Immature natural killer cell (primary cell): ENCODE results near the gene GNA12. TPM values are rescaled to one million over a fixed set of nuclear protein-coding genes. Genes with fewer than 3 reads are reported as not detected.
"Not testable (repeated sequence)": the region's sequence is repeated elsewhere in the genome, so short reads cannot be mapped to it uniquely, and the experiment has no call there.

Experiments
- DNase-seq, 3 donors: peaks; one replicate each; pipeline ENCODE4 v3.0.0; 2022; ENCODE audit warnings: mixed read lengths in 1 of 3
- H3K27ac Mint-ChIP-seq, 6 donors: one replicate each; pipeline ENCODE4 v1.8.0; 2020; ENCODE audit warnings: mixed read lengths in 6 of 6, mild to moderate bottlenecking in 5 of 6, inconsistent platforms in 4 of 6, moderate library complexity in 3 of 6
- H3K27me3 Mint-ChIP-seq, 3 donors: one replicate each; pipeline ENCODE4 v1.8.0; 2020 to 2021; ENCODE audit warnings: low read depth in 3 of 3, mild to moderate bottlenecking in 3 of 3, mixed read lengths in 3 of 3, moderate library complexity in 3 of 3, inconsistent platforms in 1 of 3
- H3K36me3 Mint-ChIP-seq, 3 donors: one replicate each; pipeline ENCODE4 v1.8.0; 2020; ENCODE audit warnings: mixed read lengths in 3 of 3, inconsistent platforms in 2 of 3, mild to moderate bottlenecking in 2 of 3
- H3K4me1 Mint-ChIP-seq, 2 donors: one replicate each; pipeline ENCODE4 v1.8.0; 2020; ENCODE audit warnings: inconsistent platforms in 2 of 2, mild to moderate bottlenecking in 2 of 2, mixed read lengths in 2 of 2, moderate library complexity in 1 of 2
- H3K4me3 Mint-ChIP-seq, 5 donors: one replicate each; pipeline ENCODE4 v1.8.0; 2020; ENCODE audit warnings: mild to moderate bottlenecking in 5 of 5, mixed read lengths in 5 of 5, inconsistent platforms in 3 of 5, moderate library complexity in 3 of 5
- H3K9me3 Mint-ChIP-seq, 6 donors: one replicate each; pipeline ENCODE4 v1.8.0; 2020; ENCODE audit warnings: mild to moderate bottlenecking in 6 of 6, mixed read lengths in 6 of 6, inconsistent platforms in 4 of 6, moderate library complexity in 3 of 6
- polyA plus RNA-seq, 3 donors: library from polyadenylated mRNA; unstranded; fragments of 300-500 nt; fragmentation: Illumina TruSeq; gene quantifications; one replicate each; pipeline ENCODE4 v1.2.3, GENCODE V29; 2021

GNA12 gene
- polyA plus RNA-seq, 3 donors from 2014 or later = 4.7 to 6.1 (median 4.8) TPM

- no peak for DNase-seq
- peaks cover 8 to 40% (median 13%) of the 10 kb centered on the region in 3 donors for H3K36me3 Mint-ChIP-seq
- H3K27me3 Mint-ChIP-seq = peaks cover 0 to 4% (median 0%) of the 10 kb centered on the region in 3 donors
- H3K4me3 Mint-ChIP-seq = no peak overlapping the region
- peaks cover 4 to 5% of the 10 kb centered on the region in 2 donors for H3K4me1 Mint-ChIP-seq
- H3K27ac Mint-ChIP-seq = no peak overlapping the region
- no peaks in the 10 kb centered on the region for H3K9me3 Mint-ChIP-seq
Observed at GRCh38 chr7:2728316-2729030, 115.6 kb downstream of the GNA12 start.

DNA sequence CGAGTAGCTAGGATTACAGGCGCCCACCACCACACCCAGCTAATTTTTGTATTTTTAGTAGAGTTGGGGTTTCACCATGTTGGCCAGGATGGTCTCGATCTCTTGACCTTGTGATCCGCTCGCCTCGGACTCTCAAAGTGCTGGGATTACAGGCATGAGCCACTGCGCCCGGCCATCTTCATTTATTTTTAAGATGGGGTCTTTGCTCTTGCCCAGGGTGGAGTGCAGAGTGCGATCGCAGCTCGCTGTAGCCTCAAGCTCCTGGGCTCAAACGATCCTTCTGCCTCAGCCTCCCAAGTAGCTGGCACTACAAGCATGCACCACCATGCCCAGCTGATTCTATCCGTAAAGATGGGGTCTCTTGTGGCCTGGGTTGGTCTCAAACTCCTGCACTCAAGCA, 116.9 kb downstream of the GNA12 start:
- H3K4me3 Mint-ChIP-seq, H3K9me3 Mint-ChIP-seq, H3K27ac Mint-ChIP-seq, H3K4me1 Mint-ChIP-seq, H3K27me3 Mint-ChIP-seq, DNase-seq: not testable (repeated sequence)
- H3K36me3 Mint-ChIP-seq = peaks cover 0 to 39% (median 13%) of the 10 kb centered on the region in 3 donors

DNA sequence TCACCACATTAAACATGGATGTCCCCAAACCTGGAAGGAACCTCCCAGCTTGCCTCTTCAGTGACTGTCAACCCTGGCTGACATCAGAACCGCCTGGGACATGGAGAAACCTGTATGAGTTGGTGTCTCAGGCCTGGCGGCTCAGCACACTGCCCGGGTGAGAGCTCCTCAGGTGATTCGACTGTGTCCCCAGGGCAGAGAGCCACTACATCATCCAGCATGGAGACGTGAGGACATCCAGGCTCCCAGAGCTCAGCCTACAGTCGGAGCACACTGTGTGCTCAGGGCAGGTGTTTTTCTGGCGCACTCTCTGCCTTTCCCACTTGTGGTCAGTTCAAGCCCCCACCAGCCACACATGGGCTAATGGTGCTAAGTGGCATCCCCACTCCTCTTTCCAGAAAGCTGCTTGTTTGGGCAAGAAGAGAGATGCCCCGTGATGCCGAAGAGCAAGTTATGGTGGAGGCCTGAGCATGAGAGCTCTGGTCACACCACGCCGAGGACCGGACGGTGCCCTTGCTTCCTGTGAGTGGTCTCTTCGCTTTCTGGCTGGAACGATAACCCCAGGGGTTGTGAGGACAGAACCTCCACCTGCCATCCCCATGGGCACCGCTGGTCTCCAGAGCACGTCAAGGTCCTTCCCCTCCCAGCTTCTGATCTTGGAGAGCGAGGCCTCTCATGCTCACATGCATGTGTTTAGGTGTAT, 117.6 kb downstream of the GNA12 start:
- Mint-ChIP-seq H3K36me3 (peaks cover 0 to 32% (median 13%) of the 10 kb centered on the region in 3 donors), H3K27me3 (peaks cover 0 to 4% (median 0%) of the 10 kb centered on the region in 3 donors), H3K4me3 (no peak overlapping the region), H3K27ac (no peak overlapping the region), H3K4me1 (no peaks in the 10 kb centered on the region), H3K9me3 (no peaks in the 10 kb centered on the region)
- DNase-seq = no peak

DNA sequence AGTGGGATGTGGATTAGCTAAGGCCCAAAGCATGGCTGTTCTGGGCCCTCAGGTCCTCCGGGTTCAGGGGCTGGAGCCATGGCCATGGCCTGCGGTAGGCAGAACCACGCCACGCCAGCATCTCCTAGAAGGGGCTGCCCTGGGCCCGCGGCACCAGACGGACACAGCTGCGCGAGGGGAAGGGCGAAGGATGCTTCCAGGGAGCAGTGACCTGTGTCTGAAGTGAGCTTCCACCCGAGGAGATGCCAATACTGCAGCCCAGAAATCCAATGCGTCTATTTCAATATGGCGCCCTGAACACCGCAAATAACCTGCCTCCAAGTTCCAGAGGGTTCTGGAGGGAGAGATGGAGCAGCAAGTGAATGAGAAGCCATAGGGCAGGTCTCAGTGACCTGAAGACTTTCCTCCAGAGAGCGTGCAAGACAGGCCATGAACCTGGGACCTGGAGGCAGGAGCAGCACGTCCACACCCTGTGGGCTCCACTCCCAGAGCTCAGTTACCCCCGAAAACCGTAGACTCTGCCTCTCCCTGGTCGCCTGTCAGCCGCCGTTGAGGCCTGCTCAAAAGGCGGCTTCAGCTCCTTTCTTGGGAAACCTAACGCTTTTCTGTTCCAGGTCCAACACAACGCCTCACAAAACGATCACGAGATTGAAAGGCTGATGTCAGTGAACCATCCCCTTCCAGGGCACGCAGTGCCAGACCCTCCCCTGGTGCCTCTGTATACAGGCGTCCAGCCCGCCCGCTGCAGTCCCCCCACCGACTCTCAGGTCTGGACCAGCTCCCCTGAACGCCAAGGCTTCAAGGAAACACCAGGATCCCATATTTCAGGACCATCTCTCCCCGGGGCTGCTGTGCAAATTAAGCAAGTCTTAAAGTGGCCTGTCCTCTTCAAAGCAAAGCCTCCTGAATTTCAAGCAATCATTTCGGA, 118.7 kb downstream of the GNA12 start:
- Mint-ChIP-seq H3K4me1 (peaks cover 7% of the 10 kb centered on the region in 2 donors), H3K4me3 (no peak overlapping the region), H3K9me3 (no peaks in the 10 kb centered on the region), H3K27me3 (peaks cover 3 to 5% (median 4%) of the 10 kb centered on the region in 3 donors), H3K27ac (no peak overlapping the region), H3K36me3 (peaks cover 0 to 26% (median 13%) of the 10 kb centered on the region in 3 donors)
- DNase-seq = no peak

GRCh38 chr7:2724453-2725177, 119.5 kb downstream of the GNA12 start:
- peaks cover 7 to 10% of the 10 kb centered on the region in 2 donors for H3K4me1 Mint-ChIP-seq
- no peak overlapping the region for H3K27ac Mint-ChIP-seq
- no peak overlapping the region for H3K4me3 Mint-ChIP-seq
- peaks cover 0 to 20% (median 5%) of the 10 kb centered on the region in 3 donors for H3K36me3 Mint-ChIP-seq
- H3K27me3 Mint-ChIP-seq = peaks cover 3 to 5% (median 4%) of the 10 kb centered on the region in 3 donors
- no peaks in the 10 kb centered on the region for H3K9me3 Mint-ChIP-seq
- DNase-seq = no peak

GRCh38 chr7:2724036-2724435, 120.1 kb downstream of the GNA12 start:
- not testable (repeated sequence) for H3K27me3 Mint-ChIP-seq, H3K4me3 Mint-ChIP-seq, H3K27ac Mint-ChIP-seq, H3K9me3 Mint-ChIP-seq, DNase-seq
- H3K4me1 Mint-ChIP-seq = peaks cover 9 to 12% of the 10 kb centered on the region in 2 donors
- H3K36me3 Mint-ChIP-seq = peaks cover 0 to 17% (median 5%) of the 10 kb centered on the region in 3 donors

DNA sequence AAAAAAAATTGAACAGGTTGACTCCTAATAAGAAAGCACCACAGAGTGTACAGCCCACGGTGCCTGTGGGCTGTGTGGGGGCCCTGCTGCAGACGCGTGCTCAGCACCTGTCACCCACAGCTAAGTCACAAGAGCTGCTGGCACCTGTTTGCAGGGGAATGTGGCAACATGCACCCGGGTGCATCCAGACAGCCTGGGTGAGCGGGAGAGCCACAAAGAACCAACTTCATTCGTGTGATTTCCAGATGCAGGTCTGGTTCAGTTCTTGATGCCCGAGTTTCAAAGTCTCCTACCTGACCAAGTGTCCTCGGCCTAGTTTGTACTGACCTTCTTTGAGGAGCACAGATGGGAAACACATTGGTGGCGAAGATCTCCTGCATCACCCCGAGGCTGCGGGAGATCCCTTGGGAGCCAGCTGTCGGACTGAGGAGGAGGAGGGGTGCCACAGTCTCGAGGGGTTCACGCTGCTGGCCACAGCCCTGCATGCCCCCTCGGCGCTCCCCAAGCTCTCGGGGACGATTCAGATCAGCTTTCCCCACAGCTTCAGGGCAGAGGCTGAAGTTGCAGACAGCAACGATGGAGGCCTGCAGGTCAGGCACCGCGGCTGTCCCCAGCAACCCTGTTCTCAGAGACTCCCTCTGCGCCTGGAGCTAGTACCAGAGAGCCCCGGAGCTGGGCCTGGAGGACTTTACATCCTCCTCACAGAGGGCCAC, 120.8 kb downstream of the GNA12 start:
- peaks cover 0 to 13% (median 4%) of the 10 kb centered on the region in 3 donors for H3K36me3 Mint-ChIP-seq
- H3K9me3 Mint-ChIP-seq = no peaks in the 10 kb centered on the region
- H3K27me3 Mint-ChIP-seq = peaks cover 3 to 16% (median 4%) of the 10 kb centered on the region in 3 donors
- DNase-seq = no peak
- no peak overlapping the region for H3K27ac Mint-ChIP-seq
- H3K4me1 Mint-ChIP-seq = peaks cover 17% of the 10 kb centered on the region in 2 donors
- H3K4me3 Mint-ChIP-seq = no peak overlapping the region

GRCh38 chr7:2722591-2722990, 121.5 kb downstream of the GNA12 start:
- no peaks in the 10 kb centered on the region for H3K9me3 Mint-ChIP-seq
- H3K27me3 Mint-ChIP-seq = peaks cover 3 to 18% (median 8%) of the 10 kb centered on the region in 3 donors
- H3K4me3 Mint-ChIP-seq = no peak overlapping the region
- peaks cover 22 to 24% of the 10 kb centered on the region in 2 donors for H3K4me1 Mint-ChIP-seq
- H3K27ac Mint-ChIP-seq = no peak overlapping the region
- no peak for DNase-seq
- peaks cover 0 to 11% (median 0%) of the 10 kb centered on the region in 3 donors for H3K36me3 Mint-ChIP-seq

- Mint-ChIP-seq H3K27me3 (peaks cover 6 to 21% (median 9%) of the 10 kb centered on the region in 3 donors), H3K27ac (no peak overlapping the region), H3K4me3 (no peak overlapping the region), H3K9me3 (no peaks in the 10 kb centered on the region), H3K4me1 (peaks cover 24 to 31% of the 10 kb centered on the region in 2 donors), H3K36me3 (peaks cover 0 to 11% (median 0%) of the 10 kb centered on the region in 3 donors)
- DNase-seq = no peak
Observed at GRCh38 chr7:2721842-2722241, 122.3 kb downstream of the GNA12 start.

GRCh38 chr7:2720024-2720423, 124.1 kb downstream of the GNA12 start:
- Mint-ChIP-seq H3K9me3 (no peaks in the 10 kb centered on the region), H3K27me3 (peaks cover 13 to 29% (median 17%) of the 10 kb centered on the region in 3 donors), H3K36me3 (peaks cover 0 to 10% (median 0%) of the 10 kb centered on the region in 3 donors), H3K4me1 (peaks cover 33 to 49% of the 10 kb centered on the region in 2 donors), H3K4me3 (no peak overlapping the region), H3K27ac (peak overlapping the region in 1 of 6 donors; percentile 30)
- no peak for DNase-seq

DNA sequence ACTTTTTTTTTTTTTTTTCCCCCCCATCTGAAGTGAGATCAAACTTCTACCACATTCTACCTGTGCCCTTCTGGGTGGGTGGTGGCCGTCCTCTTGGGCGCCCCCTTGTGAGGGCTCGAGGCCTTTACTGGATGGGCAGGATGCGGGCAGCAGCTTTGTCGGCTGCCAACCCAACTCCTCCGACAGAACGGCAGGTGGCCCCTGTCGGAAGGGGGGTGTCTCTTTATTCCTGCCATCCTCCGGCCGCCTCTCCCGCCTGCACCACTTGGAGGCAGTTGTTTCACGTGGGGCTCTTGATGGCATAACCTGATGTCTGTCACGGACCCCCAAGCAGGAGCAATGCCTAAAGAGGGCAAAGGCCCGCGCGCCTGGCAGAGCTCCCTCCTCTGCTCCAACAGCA, 125.1 kb downstream of the GNA12 start:
- Mint-ChIP-seq H3K4me3 (no peak overlapping the region), H3K27me3 (peaks cover 13 to 31% (median 18%) of the 10 kb centered on the region in 3 donors), H3K9me3 (no peaks in the 10 kb centered on the region), H3K27ac (peak overlapping the region in 1 of 6 donors; percentile 40), H3K36me3 (peaks cover 0 to 10% (median 0%) of the 10 kb centered on the region in 3 donors), H3K4me1 (peaks cover 35 to 59% of the 10 kb centered on the region in 2 donors)
- DNase-seq = peak; percentile 42 to 49 (median 48)

DNA sequence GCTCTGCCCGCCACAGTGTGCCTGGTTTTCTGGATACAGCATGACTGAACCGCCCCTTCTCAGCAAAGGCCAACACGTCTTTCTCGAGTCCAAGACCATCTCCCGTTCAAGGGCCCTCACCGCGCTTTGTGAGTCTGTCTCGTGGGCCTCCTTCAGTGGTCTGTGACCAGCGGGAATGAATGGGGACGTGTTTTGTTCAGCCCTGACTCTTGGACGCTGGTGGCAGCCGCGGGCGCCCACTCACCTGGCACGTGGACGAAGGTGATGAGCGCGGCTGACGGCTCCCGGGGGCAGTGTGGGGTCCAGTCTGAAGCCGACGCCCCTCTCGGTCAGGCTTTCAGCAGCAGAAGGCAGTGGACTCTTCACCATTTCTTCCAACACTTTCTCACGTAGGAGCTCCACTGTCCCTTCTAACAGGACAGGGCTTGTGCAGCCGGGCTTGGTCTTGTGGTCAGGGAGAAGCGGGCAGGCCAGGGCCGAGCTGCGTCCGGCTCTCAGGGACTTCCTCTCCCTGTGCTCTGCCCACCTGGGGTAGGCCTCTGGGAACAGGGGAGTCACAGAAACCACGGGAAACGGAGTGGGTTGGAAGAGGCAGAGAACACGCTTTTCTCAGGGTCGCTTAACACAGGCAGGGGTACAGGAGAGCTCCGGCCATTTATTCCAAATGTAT, 125.7 kb downstream of the GNA12 start:
- peak overlapping the region in 1 of 6 donors; percentile 40 for H3K27ac Mint-ChIP-seq
- no peak for DNase-seq
- H3K9me3 Mint-ChIP-seq = no peaks in the 10 kb centered on the region
- H3K4me3 Mint-ChIP-seq = peak overlapping the region in 1 of 5 donors; percentile 7
- H3K27me3 Mint-ChIP-seq = peaks cover 13 to 36% (median 23%) of the 10 kb centered on the region in 3 donors
- peaks cover 35 to 64% of the 10 kb centered on the region in 2 donors for H3K4me1 Mint-ChIP-seq
- H3K36me3 Mint-ChIP-seq = peaks cover 0 to 16% (median 0%) of the 10 kb centered on the region in 3 donors
